Suprapubic skin (tissue), 4 donors: ENCODE results near the gene BET1L. TPM values are rescaled to one million over a fixed set of nuclear protein-coding genes. Genes with fewer than 3 reads are reported as not detected.

ENCODE experiments used
- DNase-seq, 2 donors: peaks; one replicate each; pipeline ENCODE4 v3.0.0-alpha.2; 2019; ENCODE audit warnings: low spot score in 2 of 2
- H3K27ac ChIP-seq: fragments of 200-600 bp; sonication (generic); one replicate; pipeline ENCODE4 v1.5.1; 2019
- H3K27me3 ChIP-seq: fragments of 200-600 bp; sonication (generic); one replicate; pipeline ENCODE4 v1.5.1; 2019
- H3K36me3 ChIP-seq: fragments of 200-600 bp; sonication (generic); one replicate; pipeline ENCODE4 v1.5.1; 2019
- H3K4me1 ChIP-seq: fragments of 200-600 bp; sonication (generic); one replicate; pipeline ENCODE4 v1.5.1; 2019
- H3K4me3 ChIP-seq: fragments of 200-600 bp; sonication (generic); one replicate; pipeline ENCODE4 v1.5.1; 2019; ENCODE audit warnings: mild to moderate bottlenecking
- H3K9me3 ChIP-seq: fragments of 200-600 bp; sonication (generic); one replicate; pipeline ENCODE4 v1.5.1; 2019
- EP300 ChIP-seq: sonication (generic); formaldehyde crosslinking; IDR thresholded peaks from one replicate; pipeline ENCODE4 v1.6.1; 2017; ENCODE audit warnings: antibody characterized with exemption
- POLR2A ChIP-seq, 2 donors: fragments of 450-650 bp; IDR thresholded peaks; one replicate each; pipeline ENCODE4 v1.6.1; 2017; ENCODE audit warnings: antibody characterized with exemption in 2 of 2, mild to moderate bottlenecking in 2 of 2, moderate library complexity in 2 of 2
- POLR2AphosphoS5 ChIP-seq, 3 donors: sonication (generic); formaldehyde crosslinking; IDR thresholded peaks; one replicate each; pipeline ENCODE4 v1.6.1; 2017; ENCODE audit warnings: antibody characterized with exemption in 3 of 3
- WGBS: methylation state at CpG from one replicate; pipeline ENCODE4 v1.1.5; 2018; 5-methylcytosine and 5-hydroxymethylcytosine counted together
- total RNA-seq, 4 donors: library from RNA; depleted of rRNA; stranded (reverse); fragments of >200 nt; gene quantifications; one replicate each; pipeline ENCODE4 v1.1.0, GENCODE V29; 2016
- TF ChIP-seq, protein P1 (sequence below), 2 donors: fragments of 200-600 bp in 1 of 2; fragments of 450-650 bp in 1 of 2; sonication (generic) in 1 of 2; IDR thresholded peaks; one replicate each; pipeline ENCODE4 v1.5.1; 2016 to 2019; ENCODE audit warnings: antibody characterized with exemption in 2 of 2, mild to moderate bottlenecking in 1 of 2, moderate library complexity in 1 of 2

The BET1L gene
- total RNA-seq, 4 donors from 2014 or later, result 25.8 to 31.7 (median 27.9) TPM

DNA sequence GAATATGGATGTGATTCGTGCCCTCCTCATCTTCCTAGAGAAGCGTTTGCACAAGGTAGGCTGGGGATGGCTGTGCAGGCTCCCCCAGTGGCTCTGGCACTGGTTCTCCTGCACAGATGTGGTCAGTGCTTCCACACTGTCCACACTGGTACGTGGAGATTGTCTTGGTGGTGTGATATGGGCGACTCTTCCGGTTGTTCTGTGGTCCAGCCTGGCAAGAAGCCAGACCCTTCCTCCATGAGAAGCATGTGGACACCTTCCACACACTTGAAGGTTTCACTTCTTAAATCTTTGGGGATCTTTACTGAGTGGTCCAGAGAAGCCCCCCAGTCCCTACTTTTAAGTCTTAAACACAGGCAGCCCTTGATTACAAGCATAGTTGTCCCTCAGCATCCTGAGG is 4.1 kb upstream of the BET1L start:
- Histone ChIP-seq H3K4me1 (peaks cover 27% of the 10 kb centered on the region), H3K27ac (no peak overlapping the region), H3K9me3 (no peaks in the 10 kb centered on the region), H3K27me3 (no peaks in the 10 kb centered on the region), H3K36me3 (peaks cover 68% of the 10 kb centered on the region), H3K4me3 (no peak overlapping the region)
- peak in 1 of 2 donors; percentile 69 for DNase-seq
- TF ChIP-seq POLR2A (IDR thresholded peaks at IDR 0.05), result no peak
- no peak for TF ChIP-seq POLR2AphosphoS5 (IDR thresholded peaks at IDR 0.05)
- TF ChIP-seq, protein P1, sequence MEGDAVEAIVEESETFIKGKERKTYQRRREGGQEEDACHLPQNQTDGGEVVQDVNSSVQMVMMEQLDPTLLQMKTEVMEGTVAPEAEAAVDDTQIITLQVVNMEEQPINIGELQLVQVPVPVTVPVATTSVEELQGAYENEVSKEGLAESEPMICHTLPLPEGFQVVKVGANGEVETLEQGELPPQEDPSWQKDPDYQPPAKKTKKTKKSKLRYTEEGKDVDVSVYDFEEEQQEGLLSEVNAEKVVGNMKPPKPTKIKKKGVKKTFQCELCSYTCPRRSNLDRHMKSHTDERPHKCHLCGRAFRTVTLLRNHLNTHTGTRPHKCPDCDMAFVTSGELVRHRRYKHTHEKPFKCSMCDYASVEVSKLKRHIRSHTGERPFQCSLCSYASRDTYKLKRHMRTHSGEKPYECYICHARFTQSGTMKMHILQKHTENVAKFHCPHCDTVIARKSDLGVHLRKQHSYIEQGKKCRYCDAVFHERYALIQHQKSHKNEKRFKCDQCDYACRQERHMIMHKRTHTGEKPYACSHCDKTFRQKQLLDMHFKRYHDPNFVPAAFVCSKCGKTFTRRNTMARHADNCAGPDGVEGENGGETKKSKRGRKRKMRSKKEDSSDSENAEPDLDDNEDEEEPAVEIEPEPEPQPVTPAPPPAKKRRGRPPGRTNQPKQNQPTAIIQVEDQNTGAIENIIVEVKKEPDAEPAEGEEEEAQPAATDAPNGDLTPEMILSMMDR (IDR thresholded peaks at IDR 0.05), result no peak
- TF ChIP-seq EP300, result no peak
- WGBS, result 63% methylated on average over 4 of the region's 5 CpGs

DNA sequence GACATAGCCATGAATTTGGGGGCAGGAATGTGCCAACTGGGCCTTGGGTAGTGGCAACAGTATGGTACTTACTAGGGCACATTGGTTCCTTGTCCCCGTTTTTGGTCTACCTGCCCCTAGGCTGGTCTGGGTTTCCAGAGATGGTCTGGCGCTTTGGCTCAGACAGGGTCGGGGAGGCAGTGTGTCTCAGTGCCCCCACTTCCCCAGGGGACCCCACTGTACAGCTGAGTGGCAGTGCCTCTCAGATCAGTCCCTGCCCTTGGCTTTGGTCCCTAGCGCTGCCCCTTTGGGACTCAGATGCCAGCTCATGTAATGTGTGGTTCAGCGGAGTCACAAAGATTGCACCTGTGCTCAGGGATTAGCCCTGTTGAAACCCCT is 3.6 kb upstream of the BET1L start:
- peak; percentile 57 to 67 for DNase-seq
- H3K4me1 ChIP-seq, result peaks cover 32% of the 10 kb centered on the region
- no peak for TF ChIP-seq POLR2AphosphoS5 (IDR thresholded peaks at IDR 0.05)
- no peak for TF ChIP-seq POLR2A (IDR thresholded peaks at IDR 0.05)
- WGBS, result 86% methylated on average over 3 of the region's 5 CpGs
- no peaks in the 10 kb centered on the region for H3K27me3 ChIP-seq
- no peaks in the 10 kb centered on the region for H3K9me3 ChIP-seq
- no peak overlapping the region for H3K27ac ChIP-seq
- peaks cover 63% of the 10 kb centered on the region for H3K36me3 ChIP-seq
- no peak overlapping the region for H3K4me3 ChIP-seq

GRCh38 chr11:210122-210802 is 3.1 kb upstream of the BET1L start:
- H3K4me1 ChIP-seq, result peaks cover 38% of the 10 kb centered on the region
- WGBS, result 100% methylated on average over 1 of the region's 9 CpGs
- no peak for TF ChIP-seq EP300
- no peak for TF ChIP-seq POLR2AphosphoS5 (IDR thresholded peaks at IDR 0.05)
- TF ChIP-seq, protein P1 (IDR thresholded peaks at IDR 0.05), result no peak
- TF ChIP-seq POLR2A (IDR thresholded peaks at IDR 0.05), result no peak
- peak overlapping the region; percentile 100 for H3K27ac ChIP-seq
- no peaks in the 10 kb centered on the region for H3K27me3 ChIP-seq
- peaks cover 63% of the 10 kb centered on the region for H3K36me3 ChIP-seq
- peak overlapping the region; percentile 80 for H3K4me3 ChIP-seq
- peak; percentile 56 to 67 for DNase-seq
- H3K9me3 ChIP-seq, result no peaks in the 10 kb centered on the region

DNA sequence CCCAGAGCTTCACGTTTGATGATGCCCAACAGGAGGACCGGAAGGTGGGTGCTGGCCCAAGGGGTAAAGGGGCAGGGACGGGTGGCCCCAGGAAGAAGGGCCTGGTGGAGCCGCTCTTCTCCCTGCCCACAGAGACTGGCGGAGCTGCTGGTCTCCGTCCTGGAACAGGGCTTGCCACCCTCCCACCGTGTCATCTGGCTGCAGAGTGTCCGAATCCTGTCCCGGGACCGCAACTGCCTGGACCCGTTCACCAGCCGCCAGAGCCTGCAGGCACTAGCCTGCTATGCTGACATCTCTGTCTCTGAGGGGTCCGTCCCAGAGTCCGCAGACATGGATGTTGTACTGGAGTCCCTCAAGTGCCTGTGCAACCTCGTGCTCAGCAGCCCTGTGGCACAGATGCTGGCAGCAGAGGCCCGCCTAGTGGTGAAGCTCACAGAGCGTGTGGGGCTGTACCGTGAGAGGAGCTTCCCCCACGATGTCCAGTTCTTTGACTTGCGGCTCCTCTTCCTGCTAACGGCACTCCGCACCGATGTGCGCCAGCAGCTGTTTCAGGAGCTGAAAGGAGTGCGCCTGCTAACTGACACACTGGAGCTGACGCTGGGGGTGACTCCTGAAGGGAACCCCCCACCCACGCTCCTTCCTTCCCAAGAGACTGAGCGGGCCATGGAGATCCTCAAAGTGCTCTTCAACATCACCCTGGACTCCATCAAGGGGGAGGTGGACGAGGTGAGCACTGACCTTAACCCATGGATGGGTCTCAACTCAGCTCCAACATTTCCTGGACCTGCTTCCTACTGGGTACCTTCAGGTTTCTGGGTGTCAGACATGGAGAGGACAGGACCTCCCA is 2.3 kb upstream of the BET1L start:
- Histone ChIP-seq H3K9me3 (no peaks in the 10 kb centered on the region), H3K27me3 (no peaks in the 10 kb centered on the region), H3K27ac (peak overlapping the region; percentile 100), H3K4me3 (peak overlapping the region; percentile 80), H3K4me1 (peaks cover 45% of the 10 kb centered on the region), H3K36me3 (peaks cover 63% of the 10 kb centered on the region)
- TF ChIP-seq POLR2A (IDR thresholded peaks at IDR 0.05) (no peak), EP300 (no peak), POLR2AphosphoS5 (IDR thresholded peaks at IDR 0.05) (no peak)
- TF ChIP-seq, protein P1 (IDR thresholded peaks at IDR 0.05), result no peak
- DNase-seq, result peak; percentile 66 to 74
- 38% methylated on average over 25 of the region's 29 CpGs for WGBS

- peaks cover 63% of the 10 kb centered on the region for H3K36me3 ChIP-seq
- DNase-seq, result peak; percentile 84
- H3K4me1 ChIP-seq, result peaks cover 50% of the 10 kb centered on the region
- H3K27ac ChIP-seq, result peak overlapping the region; percentile 100
- 0% methylated on average over 1 of the region's 26 CpGs for WGBS
- no peaks in the 10 kb centered on the region for H3K9me3 ChIP-seq
- peak overlapping the region; percentile 80 for H3K4me3 ChIP-seq
- H3K27me3 ChIP-seq, result no peaks in the 10 kb centered on the region
- no peak for TF ChIP-seq POLR2A (IDR thresholded peaks at IDR 0.05)
- TF ChIP-seq POLR2AphosphoS5 (IDR thresholded peaks at IDR 0.05), result no peak
- TF ChIP-seq, protein P1 (IDR thresholded peaks at IDR 0.05), result no peak
Observed at GRCh38 chr11:208917-209260, 1.7 kb upstream of the BET1L start.
